Measurements from ENCODE around the gene TTC23.

The TTC23 gene

GRCh38 chr15:99232740-99233139 lies 16.6 kb downstream of the TTC23 start:
- Histone ChIP-seq H3K79me2 (ENCODE audit: control insufficient read depth, insufficient read depth, low read length, poor library complexity) (no peaks in the 10 kb centered on the region), H3K9me3 (ENCODE audit: insufficient read depth, low read depth, low read length) (no peaks in the 10 kb centered on the region), H3K27me3 (ENCODE audit: insufficient read depth, low read length) (no peaks in the 10 kb centered on the region)

GRCh38 chr15:99230867-99231266 lies 18.5 kb downstream of the TTC23 start:
- Histone ChIP-seq H3K79me1 (ENCODE audit: low read length) (no peaks in the 10 kb centered on the region), H3K27me3 (ENCODE audit: insufficient read depth, low read length) (no peaks in the 10 kb centered on the region), H4K91ac (ENCODE audit: low read depth, low read length) (no peak overlapping the region), H4K8ac (ENCODE audit: low read depth, low read length) (no peak overlapping the region), H3K9me3 (ENCODE audit: insufficient read depth, low read depth, low read length) (no peaks in the 10 kb centered on the region), H2BK5ac (ENCODE audit: low read depth, low read length, poor library complexity) (no peak overlapping the region), H3K4me1 (ENCODE audit: control insufficient read depth in 1 of 2, insufficient read depth in 2 of 2, low read length in 2 of 2) (no peaks in the 10 kb centered on the region), H3K9ac (ENCODE audit: low read length) (no peak overlapping the region), H2BK12ac (ENCODE audit: low read length) (no peak overlapping the region), H3K23ac (ENCODE audit: low read length) (no peak overlapping the region), H2AK5ac (ENCODE audit: low read length) (no peak overlapping the region), H3K4me3 (ENCODE audit: low read depth, low read length) (no peak overlapping the region), H3K4me2 (ENCODE audit: low read length) (no peak overlapping the region), H2AFZ (ENCODE audit: insufficient read depth, low read length, poor library complexity) (no peak overlapping the region), H3K18ac (ENCODE audit: low read length) (no peak overlapping the region), H3K4ac (ENCODE audit: low read depth, low read length) (no peak overlapping the region), H3K27ac (ENCODE audit: low read depth, low read length) (no peak overlapping the region), H4K12ac (ENCODE audit: low read depth, low read length) (no peak overlapping the region), H2BK120ac (ENCODE audit: insufficient read depth, low read length, poor library complexity) (no peak overlapping the region), H3K36me3 (ENCODE audit: control insufficient read depth in 1 of 2, insufficient read depth in 2 of 2, low read length in 2 of 2) (peaks cover 2 to 5% of the 10 kb centered on the region in 2 experiments), H3K79me2 (ENCODE audit: control insufficient read depth, insufficient read depth, low read length, poor library complexity) (no peaks in the 10 kb centered on the region), H3K14ac (ENCODE audit: low read length) (no peak overlapping the region)
- DNase-seq: peak; percentile 67 to 88
- no CpG with 5 or more reads among the region's 4 CpGs for WGBS (ENCODE audit: extremely low coverage, insufficient coverage, insufficient read length)

More at GRCh38 chr15:99232740-99233139, 16.6 kb downstream of the TTC23 start:
- H3K9ac ChIP-seq (ENCODE audit: low read length): no peak overlapping the region
- H3K14ac ChIP-seq (ENCODE audit: low read length): no peak overlapping the region
- H3K4ac ChIP-seq (ENCODE audit: low read depth, low read length): no peak overlapping the region
- no peak overlapping the region for H2BK5ac ChIP-seq (ENCODE audit: low read depth, low read length, poor library complexity)
- H3K4me3 ChIP-seq (ENCODE audit: low read depth, low read length): no peak overlapping the region
- H3K36me3 ChIP-seq (ENCODE audit: control insufficient read depth in 1 of 2, insufficient read depth in 2 of 2, low read length in 2 of 2): peaks cover 2% of the 10 kb centered on the region in 2 experiments
- H3K79me1 ChIP-seq (ENCODE audit: low read length): no peaks in the 10 kb centered on the region
- no peak overlapping the region for H2AFZ ChIP-seq (ENCODE audit: insufficient read depth, low read length, poor library complexity)
- no peak overlapping the region for H3K18ac ChIP-seq (ENCODE audit: low read length)
- no peak overlapping the region for H4K12ac ChIP-seq (ENCODE audit: low read depth, low read length)
- no peak overlapping the region for H2BK12ac ChIP-seq (ENCODE audit: low read length)
- no peak for DNase-seq
- H3K27ac ChIP-seq (ENCODE audit: low read depth, low read length): no peak overlapping the region
- H4K8ac ChIP-seq (ENCODE audit: low read depth, low read length): no peak overlapping the region
- no peak overlapping the region for H3K23ac ChIP-seq (ENCODE audit: low read length)
- no peaks in the 10 kb centered on the region for H3K4me1 ChIP-seq (ENCODE audit: control insufficient read depth in 1 of 2, insufficient read depth in 2 of 2, low read length in 2 of 2)
- H3K4me2 ChIP-seq (ENCODE audit: low read length): no peak overlapping the region
- H2BK120ac ChIP-seq (ENCODE audit: insufficient read depth, low read length, poor library complexity): no peak overlapping the region
- WGBS (ENCODE audit: extremely low coverage, insufficient coverage, insufficient read length): no CpG with 5 or more reads among the region's 2 CpGs
- H2AK5ac ChIP-seq (ENCODE audit: low read length): no peak overlapping the region
- H4K91ac ChIP-seq (ENCODE audit: low read depth, low read length): no peak overlapping the region

GRCh38 chr15:99228120-99228770 lies 21.1 kb downstream of the TTC23 start:
- Histone ChIP-seq H3K36me3 (ENCODE audit: control insufficient read depth in 1 of 2, insufficient read depth in 2 of 2, low read length in 2 of 2) (peaks cover 8 to 14% of the 10 kb centered on the region in 2 experiments), H4K12ac (ENCODE audit: low read depth, low read length) (no peak overlapping the region), H3K79me1 (ENCODE audit: low read length) (no peaks in the 10 kb centered on the region), H2BK120ac (ENCODE audit: insufficient read depth, low read length, poor library complexity) (no peak overlapping the region), H3K27me3 (ENCODE audit: insufficient read depth, low read length) (no peaks in the 10 kb centered on the region), H2AK5ac (ENCODE audit: low read length) (no peak overlapping the region), H4K8ac (ENCODE audit: low read depth, low read length) (no peak overlapping the region), H3K4me1 (ENCODE audit: control insufficient read depth in 1 of 2, insufficient read depth in 2 of 2, low read length in 2 of 2) (peaks cover 3 to 4% of the 10 kb centered on the region in 2 experiments), H2BK5ac (ENCODE audit: low read depth, low read length, poor library complexity) (no peak overlapping the region), H3K18ac (ENCODE audit: low read length) (no peak overlapping the region), H3K4me3 (ENCODE audit: low read depth, low read length) (no peak overlapping the region), H3K4me2 (ENCODE audit: low read length) (no peak overlapping the region), H3K79me2 (ENCODE audit: control insufficient read depth, insufficient read depth, low read length, poor library complexity) (no peaks in the 10 kb centered on the region), H3K9me3 (ENCODE audit: insufficient read depth, low read depth, low read length) (no peaks in the 10 kb centered on the region), H3K27ac (ENCODE audit: low read depth, low read length) (no peak overlapping the region), H3K23ac (ENCODE audit: low read length) (no peak overlapping the region), H3K4ac (ENCODE audit: low read depth, low read length) (no peak overlapping the region), H2BK12ac (ENCODE audit: low read length) (no peak overlapping the region), H3K14ac (ENCODE audit: low read length) (no peak overlapping the region), H4K91ac (ENCODE audit: low read depth, low read length) (no peak overlapping the region), H3K9ac (ENCODE audit: low read length) (no peak overlapping the region), H2AFZ (ENCODE audit: insufficient read depth, low read length, poor library complexity) (no peak overlapping the region)
- peak in 1 of 2 donors; percentile 35 for DNase-seq
- WGBS (ENCODE audit: extremely low coverage, insufficient coverage, insufficient read length): no CpG with 5 or more reads among the region's 3 CpGs

GRCh38 chr15:99226802-99227201 lies 22.6 kb downstream of the TTC23 start:
- no CpG with 5 or more reads among the region's 3 CpGs for WGBS (ENCODE audit: extremely low coverage, insufficient coverage, insufficient read length)
- Histone ChIP-seq H3K9ac (ENCODE audit: low read length) (no peak overlapping the region), H3K4me1 (ENCODE audit: control insufficient read depth in 1 of 2, insufficient read depth in 2 of 2, low read length in 2 of 2) (peaks cover 3 to 4% of the 10 kb centered on the region in 2 experiments), H3K4me3 (ENCODE audit: low read depth, low read length) (no peak overlapping the region), H3K36me3 (ENCODE audit: control insufficient read depth in 1 of 2, insufficient read depth in 2 of 2, low read length in 2 of 2) (peaks cover 7 to 19% of the 10 kb centered on the region in 2 experiments), H3K27ac (ENCODE audit: low read depth, low read length) (no peak overlapping the region), H2BK5ac (ENCODE audit: low read depth, low read length, poor library complexity) (no peak overlapping the region), H4K91ac (ENCODE audit: low read depth, low read length) (no peak overlapping the region), H3K9me3 (ENCODE audit: insufficient read depth, low read depth, low read length) (no peaks in the 10 kb centered on the region), H4K8ac (ENCODE audit: low read depth, low read length) (no peak overlapping the region), H3K79me1 (ENCODE audit: low read length) (no peaks in the 10 kb centered on the region), H3K4ac (ENCODE audit: low read depth, low read length) (no peak overlapping the region), H2AK5ac (ENCODE audit: low read length) (no peak overlapping the region), H3K79me2 (ENCODE audit: control insufficient read depth, insufficient read depth, low read length, poor library complexity) (no peaks in the 10 kb centered on the region), H2BK12ac (ENCODE audit: low read length) (no peak overlapping the region), H3K14ac (ENCODE audit: low read length) (no peak overlapping the region), H4K12ac (ENCODE audit: low read depth, low read length) (no peak overlapping the region), H2BK120ac (ENCODE audit: insufficient read depth, low read length, poor library complexity) (no peak overlapping the region), H3K27me3 (ENCODE audit: insufficient read depth, low read length) (no peaks in the 10 kb centered on the region), H3K18ac (ENCODE audit: low read length) (no peak overlapping the region), H2AFZ (ENCODE audit: insufficient read depth, low read length, poor library complexity) (no peak overlapping the region), H3K23ac (ENCODE audit: low read length) (no peak overlapping the region), H3K4me2 (ENCODE audit: low read length) (no peak overlapping the region)
- peak; percentile 65 to 94 for DNase-seq
